Coronary artery (tissue), 2 donors: ENCODE results near the gene TSPAN18.

Source experiments
- DNase-seq: peaks from one replicate; pipeline ENCODE4 v3.0.0-alpha.2; 2017; ENCODE audit warnings: low spot score
- H3K27ac ChIP-seq, 2 donors: fragments of 200-600 bp; sonication (generic); one replicate each; pipeline ENCODE4 v1.5.1; 2016 to 2019
- H3K4me3 ChIP-seq: fragments of 200-600 bp; sonication (generic); 2 replicates; pipeline ENCODE4 v1.5.1; 2016; ENCODE audit warnings: mild to moderate bottlenecking, moderate library complexity
- TF ChIP-seq, protein P1 (sequence below): fragments of 200-600 bp; sonication (generic); IDR thresholded peaks from one replicate; pipeline ENCODE4 v1.5.1; 2019; ENCODE audit warnings: antibody characterized with exemption

The TSPAN18 gene

DNA sequence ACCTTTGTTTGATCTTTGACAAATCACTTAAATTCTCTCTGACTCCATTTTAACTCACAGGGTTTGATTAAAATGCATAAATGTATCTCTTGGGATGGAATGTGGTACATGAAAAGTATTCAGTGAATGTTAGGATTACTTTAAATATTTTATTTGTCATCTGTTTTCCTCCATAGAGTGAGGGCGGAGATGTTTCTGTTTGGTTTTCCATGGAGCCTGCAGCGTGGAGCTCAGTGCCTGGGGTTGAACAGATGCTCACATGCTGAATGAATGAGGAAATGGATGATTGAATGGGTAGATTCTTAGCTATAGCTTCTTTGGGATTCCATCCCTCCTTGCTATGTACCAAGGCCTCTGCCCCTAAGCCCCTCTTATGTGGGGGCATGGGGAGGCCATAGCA lies 10.0 kb downstream of the TSPAN18 start:
- no peak overlapping the region for H3K4me3 ChIP-seq
- no peak for DNase-seq
- TF ChIP-seq, protein P1, sequence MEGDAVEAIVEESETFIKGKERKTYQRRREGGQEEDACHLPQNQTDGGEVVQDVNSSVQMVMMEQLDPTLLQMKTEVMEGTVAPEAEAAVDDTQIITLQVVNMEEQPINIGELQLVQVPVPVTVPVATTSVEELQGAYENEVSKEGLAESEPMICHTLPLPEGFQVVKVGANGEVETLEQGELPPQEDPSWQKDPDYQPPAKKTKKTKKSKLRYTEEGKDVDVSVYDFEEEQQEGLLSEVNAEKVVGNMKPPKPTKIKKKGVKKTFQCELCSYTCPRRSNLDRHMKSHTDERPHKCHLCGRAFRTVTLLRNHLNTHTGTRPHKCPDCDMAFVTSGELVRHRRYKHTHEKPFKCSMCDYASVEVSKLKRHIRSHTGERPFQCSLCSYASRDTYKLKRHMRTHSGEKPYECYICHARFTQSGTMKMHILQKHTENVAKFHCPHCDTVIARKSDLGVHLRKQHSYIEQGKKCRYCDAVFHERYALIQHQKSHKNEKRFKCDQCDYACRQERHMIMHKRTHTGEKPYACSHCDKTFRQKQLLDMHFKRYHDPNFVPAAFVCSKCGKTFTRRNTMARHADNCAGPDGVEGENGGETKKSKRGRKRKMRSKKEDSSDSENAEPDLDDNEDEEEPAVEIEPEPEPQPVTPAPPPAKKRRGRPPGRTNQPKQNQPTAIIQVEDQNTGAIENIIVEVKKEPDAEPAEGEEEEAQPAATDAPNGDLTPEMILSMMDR = no peak
- H3K27ac ChIP-seq = no peak overlapping the region

DNA sequence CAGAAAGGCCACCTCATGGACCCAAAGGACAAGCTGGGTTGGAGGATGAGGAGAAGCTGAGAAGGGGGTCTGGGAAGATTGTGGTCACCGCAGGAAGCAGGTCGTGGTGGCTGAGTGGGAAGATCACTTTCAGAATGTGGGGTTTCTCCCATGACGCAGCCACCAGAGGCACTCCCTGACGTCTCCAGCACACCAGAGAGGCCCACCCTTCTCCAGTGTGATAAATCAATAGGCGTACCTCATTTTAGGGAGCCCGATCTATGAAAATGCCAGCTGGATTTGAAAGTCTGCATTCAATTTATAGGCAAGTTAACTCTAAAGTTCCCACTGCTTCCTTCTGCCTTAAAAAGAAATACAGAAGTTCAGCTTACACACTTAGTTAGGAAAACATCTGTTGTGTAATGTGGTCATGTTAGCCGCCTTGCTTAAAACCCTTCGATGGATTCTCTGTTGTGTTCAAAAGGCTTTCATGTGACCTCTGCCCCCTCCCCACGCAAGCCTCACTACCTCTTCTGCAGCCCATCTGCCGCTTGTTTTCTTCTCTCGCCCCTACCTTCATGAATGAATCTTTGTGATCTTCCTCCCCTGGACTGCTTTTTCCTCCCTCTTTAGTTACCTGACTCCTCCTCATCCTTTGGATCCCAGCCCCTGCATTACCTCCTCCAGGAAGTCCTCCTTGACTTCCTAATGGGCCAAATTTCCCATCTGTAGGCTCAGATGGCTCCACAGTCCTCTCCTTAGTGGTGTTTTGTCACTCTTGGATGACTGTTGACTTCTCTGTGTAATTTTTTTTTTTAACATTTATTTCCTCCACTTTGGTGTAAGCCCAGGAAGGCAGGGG lies 10.7 kb downstream of the TSPAN18 start:
- TF ChIP-seq, protein P1 = no peak
- H3K27ac ChIP-seq = no peak overlapping the region
- H3K4me3 ChIP-seq = no peak overlapping the region
- no peak for DNase-seq

DNA sequence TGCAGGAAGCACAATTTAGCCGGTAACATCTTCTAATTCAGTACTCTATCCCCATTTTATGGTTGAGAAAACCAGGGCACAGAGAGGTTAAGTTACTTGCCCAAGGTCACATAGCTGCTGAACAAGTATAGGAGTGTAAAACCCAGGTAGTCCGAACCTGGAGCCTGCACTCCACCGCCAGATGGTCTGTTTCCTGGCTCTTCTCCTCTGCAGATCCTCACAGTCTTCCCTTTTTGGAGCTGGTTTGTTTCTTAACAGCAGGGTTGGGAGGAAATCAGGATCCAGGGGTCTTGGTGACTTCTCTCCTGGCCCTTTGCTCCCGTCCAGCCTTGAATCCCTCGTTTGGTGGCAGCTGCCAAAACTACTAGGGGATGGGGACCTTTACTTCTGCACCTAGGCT lies 12.0 kb downstream of the TSPAN18 start:
- Histone ChIP-seq H3K4me3 (no peak overlapping the region), H3K27ac (no peak overlapping the region)
- TF ChIP-seq, protein P1 = no peak
- no peak for DNase-seq

DNA sequence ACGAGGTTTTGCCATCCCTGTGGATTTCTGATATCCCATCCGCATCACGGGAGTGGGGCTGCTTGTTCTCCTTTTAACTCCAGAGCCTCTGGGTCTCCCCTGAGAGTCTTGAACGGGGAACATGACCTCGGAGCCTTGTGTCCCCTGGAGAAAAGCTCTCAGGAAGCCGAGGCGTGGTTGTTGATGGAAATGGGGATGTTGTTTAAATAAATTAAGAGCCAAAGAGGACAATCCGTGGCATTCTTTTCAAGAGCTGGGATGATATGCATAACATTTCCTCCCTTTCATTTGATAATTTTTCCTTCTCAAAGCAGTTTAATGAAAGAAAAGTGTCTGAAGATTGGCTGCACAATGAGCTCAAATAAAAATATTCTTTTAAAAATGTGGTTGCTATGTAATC lies 14.2 kb downstream of the TSPAN18 start:
- DNase-seq = no peak
- Histone ChIP-seq H3K4me3 (no peak overlapping the region), H3K27ac (no peak overlapping the region)
- TF ChIP-seq, protein P1 = no peak

DNA sequence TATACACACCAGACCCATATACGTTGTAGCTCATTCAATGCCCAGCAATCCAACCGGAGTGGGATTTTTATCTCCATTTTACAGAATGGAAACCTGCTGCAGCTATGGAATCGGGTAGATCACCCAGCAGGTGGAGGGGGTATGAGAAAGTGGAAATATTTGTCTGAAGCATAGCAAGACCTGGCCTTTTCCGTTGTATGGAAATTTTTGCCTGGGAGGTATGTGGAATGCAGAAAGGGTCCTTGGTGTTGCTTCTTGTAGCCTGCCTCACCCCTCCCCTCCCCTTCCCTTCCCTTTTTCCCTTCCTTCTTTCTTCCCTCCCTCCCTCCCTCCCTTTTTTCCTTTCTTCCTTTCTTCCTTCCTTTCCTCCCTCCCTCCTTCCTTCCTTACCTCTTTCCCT lies 15.2 kb downstream of the TSPAN18 start:
- TF ChIP-seq, protein P1 = no peak
- H3K4me3 ChIP-seq = no peak overlapping the region
- no peak overlapping the region for H3K27ac ChIP-seq
- DNase-seq = no peak

DNA sequence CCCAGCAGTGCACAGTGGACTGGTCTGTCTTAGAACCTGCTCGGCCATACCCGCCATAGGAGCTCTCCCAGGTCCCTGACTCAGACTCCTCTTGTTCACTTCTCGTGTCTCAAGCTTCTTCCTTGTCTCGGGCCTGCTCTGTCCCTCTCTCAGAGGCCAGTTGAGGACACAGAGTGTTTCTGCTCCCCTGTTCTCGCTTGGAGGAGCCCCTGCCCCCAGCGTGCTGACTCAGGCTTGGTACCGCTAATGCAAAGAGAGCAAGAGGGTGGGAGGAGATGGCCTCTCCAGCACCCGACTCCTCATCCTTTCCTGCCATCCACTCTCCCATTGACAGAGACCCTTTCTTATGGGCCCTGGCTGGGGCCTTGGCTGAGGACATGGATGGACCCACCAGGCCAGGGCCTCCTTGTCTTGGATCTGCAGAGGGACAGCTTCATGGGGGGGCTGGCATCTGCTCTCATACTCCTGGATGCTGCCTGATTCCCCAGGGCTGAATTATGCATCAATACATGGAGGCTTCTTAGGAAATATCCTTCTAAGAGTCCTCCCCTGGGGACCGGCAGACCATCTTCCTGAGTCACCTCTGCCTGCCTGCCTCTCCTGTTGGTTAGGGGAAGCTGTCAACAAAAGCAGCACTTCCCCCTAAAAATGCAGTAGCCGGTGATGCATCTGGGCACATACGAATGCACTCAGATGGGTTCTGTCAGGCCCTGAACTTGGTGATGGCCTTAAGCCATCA lies 15.9 kb downstream of the TSPAN18 start:
- DNase-seq = no peak
- no peak overlapping the region for H3K27ac ChIP-seq
- no peak overlapping the region for H3K4me3 ChIP-seq
- TF ChIP-seq, protein P1 = no peak

DNA sequence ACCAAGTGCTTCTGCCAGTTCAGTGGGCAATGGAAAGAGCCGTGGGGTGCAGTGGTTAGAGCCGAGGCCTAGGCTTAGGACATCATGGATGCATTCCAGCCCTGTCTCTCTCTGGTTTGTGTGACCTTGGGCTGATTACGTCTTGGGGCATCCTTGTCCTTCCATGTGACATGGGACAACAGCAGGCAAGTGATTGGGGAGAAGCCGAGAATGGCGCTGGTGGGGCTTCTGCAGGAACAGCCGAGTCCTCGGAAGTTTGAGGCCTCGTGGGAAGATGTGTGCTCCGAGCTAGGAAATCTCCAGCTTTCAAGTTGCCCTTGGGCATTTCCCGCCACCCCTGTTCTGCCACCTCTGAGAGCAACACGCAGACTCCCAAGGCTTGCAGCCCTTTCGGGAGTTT lies 16.6 kb downstream of the TSPAN18 start:
- H3K27ac ChIP-seq = no peak overlapping the region
- TF ChIP-seq, protein P1 = no peak
- no peak for DNase-seq
- no peak overlapping the region for H3K4me3 ChIP-seq
